ENCODE measurements around the gene GALNT16. TPM values are rescaled to one million over a fixed set of nuclear protein-coding genes. Genes with fewer than 3 reads are reported as not detected.

The GALNT16 gene
- total RNA-seq, 4 donors from 2014 or later: 2.5 to 11.3 (median 2.8) TPM

DNA sequence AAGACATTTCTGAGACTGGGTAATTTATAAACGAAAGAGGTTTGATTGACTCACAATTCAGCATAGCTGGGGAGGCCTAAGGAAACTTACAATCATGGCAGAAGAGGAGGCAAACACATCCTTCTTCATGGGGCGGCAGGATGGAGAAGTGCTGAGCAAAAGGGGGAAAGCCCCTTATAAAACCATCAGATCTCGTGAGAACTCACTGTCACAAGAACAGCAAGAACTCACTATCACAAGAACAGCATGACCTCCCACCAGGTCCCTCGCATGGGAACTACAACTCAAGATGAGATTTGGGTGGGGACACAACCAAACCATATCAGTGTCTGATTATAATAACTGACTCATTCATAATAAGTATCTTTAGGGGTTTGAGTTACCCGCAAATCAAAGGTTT lies 144.9 kb downstream of the GALNT16 start:
- Histone ChIP-seq H3K36me3 (peaks cover 0 to 2% (median 0%) of the 10 kb centered on the region in 4 donors), H3K27me3 (no peaks in the 10 kb centered on the region), H3K4me1 (peaks cover 11 to 22% (median 18%) of the 10 kb centered on the region in 4 donors), H3K9me3 (no peaks in the 10 kb centered on the region), H3K27ac (no peak overlapping the region), H3K4me3 (no peak overlapping the region)
- in situ Hi-C loops (cut with MboI; ENCODE audit: low pct_ligation_motif_present in 1 of 4, low pct_unique_long_range_greater_than_20kb in 1 of 4, low sequenced_read_pairs in 3 of 4) (no loop called here), intact Hi-C loops (cut with DNase I; ENCODE audit: low total_unique reads) (no loop called here)
- TF ChIP-seq POLR2AphosphoS5 (IDR thresholded peaks at IDR 0.05) (no peak), POLR2A (IDR thresholded peaks at IDR 0.05) (no peak), EP300 (IDR thresholded peaks at IDR 0.05; ENCODE audit: low read depth) (no peak)
- TF ChIP-seq, protein P1, sequence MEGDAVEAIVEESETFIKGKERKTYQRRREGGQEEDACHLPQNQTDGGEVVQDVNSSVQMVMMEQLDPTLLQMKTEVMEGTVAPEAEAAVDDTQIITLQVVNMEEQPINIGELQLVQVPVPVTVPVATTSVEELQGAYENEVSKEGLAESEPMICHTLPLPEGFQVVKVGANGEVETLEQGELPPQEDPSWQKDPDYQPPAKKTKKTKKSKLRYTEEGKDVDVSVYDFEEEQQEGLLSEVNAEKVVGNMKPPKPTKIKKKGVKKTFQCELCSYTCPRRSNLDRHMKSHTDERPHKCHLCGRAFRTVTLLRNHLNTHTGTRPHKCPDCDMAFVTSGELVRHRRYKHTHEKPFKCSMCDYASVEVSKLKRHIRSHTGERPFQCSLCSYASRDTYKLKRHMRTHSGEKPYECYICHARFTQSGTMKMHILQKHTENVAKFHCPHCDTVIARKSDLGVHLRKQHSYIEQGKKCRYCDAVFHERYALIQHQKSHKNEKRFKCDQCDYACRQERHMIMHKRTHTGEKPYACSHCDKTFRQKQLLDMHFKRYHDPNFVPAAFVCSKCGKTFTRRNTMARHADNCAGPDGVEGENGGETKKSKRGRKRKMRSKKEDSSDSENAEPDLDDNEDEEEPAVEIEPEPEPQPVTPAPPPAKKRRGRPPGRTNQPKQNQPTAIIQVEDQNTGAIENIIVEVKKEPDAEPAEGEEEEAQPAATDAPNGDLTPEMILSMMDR (IDR thresholded peaks at IDR 0.05): no peak
- 83 to 89% methylated on average over 4 to 5 of the region's 5 CpGs for WGBS, 2 donors (ENCODE audit: low coverage in 1 of 2)
- DNase-seq: no peak

DNA sequence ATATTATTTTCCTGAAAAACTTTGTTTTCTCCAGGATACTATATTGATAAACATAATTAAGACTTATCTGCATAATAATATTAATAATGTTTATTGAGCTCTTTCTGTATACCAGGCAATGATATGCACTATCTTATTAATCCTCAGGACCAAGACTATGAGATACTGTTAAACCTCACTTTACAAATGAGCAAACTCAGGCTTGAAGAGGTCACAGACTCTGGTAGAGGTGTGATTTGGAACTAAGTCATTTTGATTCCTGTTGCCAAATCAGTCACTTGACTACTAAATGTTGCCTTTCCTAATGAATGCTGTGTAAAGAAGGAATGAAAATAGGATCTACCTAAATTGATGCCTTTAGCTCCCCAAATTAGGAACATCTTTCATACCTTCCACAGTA lies 145.8 kb downstream of the GALNT16 start:
- Histone ChIP-seq H3K4me3 (no peak overlapping the region), H3K27ac (no peak overlapping the region), H3K4me1 (peaks cover 2 to 14% (median 9%) of the 10 kb centered on the region in 4 donors), H3K9me3 (no peaks in the 10 kb centered on the region), H3K36me3 (peaks cover 0 to 2% (median 0%) of the 10 kb centered on the region in 4 donors), H3K27me3 (no peaks in the 10 kb centered on the region)
- TF ChIP-seq POLR2AphosphoS5 (IDR thresholded peaks at IDR 0.05) (no peak), POLR2A (IDR thresholded peaks at IDR 0.05) (no peak), EP300 (IDR thresholded peaks at IDR 0.05; ENCODE audit: low read depth) (no peak)
- TF ChIP-seq, protein P1 (IDR thresholded peaks at IDR 0.05): no peak
- intact Hi-C loops (cut with DNase I; ENCODE audit: low total_unique reads) (no loop called here), in situ Hi-C loops (cut with MboI; ENCODE audit: low pct_ligation_motif_present in 1 of 4, low pct_unique_long_range_greater_than_20kb in 1 of 4, low sequenced_read_pairs in 3 of 4) (no loop called here)
- DNase-seq: no peak

Other genes starting within 250 kb of the GALNT16 start
- 10 to 100 TPM; 25.1 to 70.3 (median 42.7) TPM for gene DCAF5, start 107.0 kb upstream of the GALNT16 start, total RNA-seq
- gene EXD2, start 68.7 kb upstream of the GALNT16 start, total RNA-seq: 10 to 100 TPM; 16.5 to 33.8 (median 22.8) TPM
- 10 to 100 TPM; 11.6 to 52.7 (median 30.4) TPM for gene ERH, start 138.1 kb downstream of the GALNT16 start, total RNA-seq
- gene SLC39A9, start 138.5 kb downstream of the GALNT16 start, total RNA-seq: 100 to 1,000 TPM in 1 of 4 donors, 10 to 100 TPM in 3; 24.5 to 103 (median 72.2) TPM
- under 1 TPM in 2 of 4 donors, not detected in 2; 0.14 to 0.16 TPM for gene PLEKHD1, start 224.6 kb downstream of the GALNT16 start, total RNA-seq

Data from transverse colon (tissue), 4 donors.